Keratinocyte (primary cell): Measurements from ENCODE around the gene A2M. TPM values are rescaled to one million over a fixed set of nuclear protein-coding genes. Genes with fewer than 3 reads are reported as not detected.

Experiments used
- DNase-seq: peaks from one replicate; pipeline ENCODE4 v3.0.0-alpha.2; 2011; ENCODE audit warnings: low read depth, missing footprints, low spot score
- FAIRE-seq: peaks from 2 replicates; lab custom pipeline; 2011; peaks lifted over from hg19 to GRCh38; lab: Jason Lieb, UNC
- H2AFZ ChIP-seq: 2 replicates; pipeline ENCODE4 v1.6.0; 2012; ENCODE audit warnings: low read length, control low read depth, inconsistent platforms; ENCODE audit not compliant: control insufficient read depth
- H3K27ac ChIP-seq: 2 replicates; pipeline ENCODE4 v1.5.1; 2011; ENCODE audit warnings: low read length; ENCODE audit not compliant: control insufficient read depth, insufficient read depth
- H3K27me3 ChIP-seq: 3 replicates; pipeline ENCODE4 v1.6.0; 2011; ENCODE audit warnings: low read length; ENCODE audit not compliant: control insufficient read depth, insufficient read depth; ENCODE audit errors: extremely low read depth
- H3K36me3 ChIP-seq, 2 experiments: 2 replicates in 1 of 2; 3 replicates in 1 of 2; pipeline ENCODE4 v1.5.1; 2011; ENCODE audit warnings: low read length in 2 of 2, mild to moderate bottlenecking in 1 of 2; ENCODE audit not compliant: control insufficient read depth in 2 of 2, insufficient read depth in 2 of 2; ENCODE audit errors: extremely low read depth in 1 of 2
- H3K4me1 ChIP-seq: 3 replicates; pipeline ENCODE4 v1.5.1; 2011; ENCODE audit warnings: low read length; ENCODE audit not compliant: control insufficient read depth, insufficient read depth; ENCODE audit errors: extremely low read depth
- H3K4me2 ChIP-seq: 3 replicates; pipeline ENCODE4 v1.6.0; 2011; ENCODE audit warnings: low read depth, low read length; ENCODE audit not compliant: control insufficient read depth, insufficient read depth; ENCODE audit errors: extremely low read depth
- H3K4me3 ChIP-seq, 3 experiments: fragments of 200-600 bp in 1 of 3; sonication (generic) in 1 of 3; 2 replicates in 2 of 3; 3 replicates in 1 of 3; pipeline ENCODE4 v1.5.1; 2011 to 2016; ENCODE audit warnings: low read length in 3 of 3, mild to moderate bottlenecking in 3 of 3, control low read depth in 2 of 3, inconsistent platforms in 1 of 3, low read depth in 1 of 3, mixed read lengths in 1 of 3, mixed run types in 1 of 3, moderate library complexity in 1 of 3; ENCODE audit not compliant: control insufficient read depth in 2 of 3, insufficient read depth in 2 of 3; ENCODE audit errors: extremely low read depth in 1 of 3
- H3K79me2 ChIP-seq: 2 replicates; pipeline ENCODE4 v1.6.0; 2012; ENCODE audit warnings: low read length; ENCODE audit not compliant: control insufficient read depth, insufficient read depth
- H3K9ac ChIP-seq: 3 replicates; pipeline ENCODE4 v1.6.0; 2011; ENCODE audit warnings: low read length; ENCODE audit not compliant: control insufficient read depth, insufficient read depth; ENCODE audit errors: extremely low read depth
- H3K9me1 ChIP-seq: 3 replicates; pipeline ENCODE4 v1.6.0; 2011; ENCODE audit warnings: low read length; ENCODE audit not compliant: control insufficient read depth, insufficient read depth; ENCODE audit errors: extremely low read depth
- H3K9me3 ChIP-seq: 2 replicates; pipeline ENCODE4 v1.5.1; 2012; ENCODE audit warnings: low read depth, low read length; ENCODE audit not compliant: control insufficient read depth
- H4K20me1 ChIP-seq: 3 replicates; pipeline ENCODE4 v1.6.0; 2011; ENCODE audit warnings: low read length; ENCODE audit not compliant: control insufficient read depth, insufficient read depth; ENCODE audit errors: extremely low read depth
- EZH2 ChIP-seq: IDR thresholded peaks from one replicate; pipeline ENCODE4 v1.6.1; 2012; ENCODE audit warnings: inconsistent platforms, mild to moderate bottlenecking, low read length, moderate library complexity
- dilution Hi-C: fragments of 300-500 bp; cut with MboI; formaldehyde crosslinking; loops from one replicate; pipeline ENCODE4 v1.7.0; 2020; ENCODE audit warnings: low sequenced_read_pairs; ENCODE audit not compliant: extremely low pct_ligation_motif_present
- polyA plus RNA-seq, 5 experiments: library from polyadenylated mRNA; depleted of rRNA in 3 of 5; stranded (reverse) in 3 of 5; stranded (forward) in 1 of 5; unstranded in 1 of 5; fragments of >200 nt; gene quantifications; 1 replicate in 1 of 5; 2 replicates in 3 of 5; 3 replicates in 1 of 5; pipeline versions ENCODE4 v1.2.1 to v1.2.3, GENCODE V29; 2011 to 2012; ENCODE audit warnings: missing spikeins in 2 of 5, low read depth in 1 of 5, low replicate concordance in 1 of 5
- TF ChIP-seq, protein P1 (sequence below), 3 experiments: IDR thresholded peaks in 1 of 3; conservative IDR thresholded peaks in 1 of 3; optimal IDR thresholded peaks in 1 of 3; 2 replicates in 2 of 3; 3 replicates in 1 of 3; pipeline versions ENCODE3 to v1.5.1; 2011; ENCODE audit warnings: low read length in 3 of 3, mild to moderate bottlenecking in 3 of 3, moderate library complexity in 2 of 3, control low read depth in 1 of 3, inconsistent platforms in 1 of 3; ENCODE audit not compliant: insufficient read depth in 2 of 3; ENCODE audit errors: extremely low read depth in 1 of 3

Gene A2M
- polyA plus RNA-seq, 1 donor (not counting 4 experiments of a cell fraction or from before 2014, with no cell fraction given), result 0.49 TPM

- no peaks in the 10 kb centered on the region for H3K4me1 ChIP-seq
- H3K9me3 ChIP-seq, result no peaks in the 10 kb centered on the region
- DNase-seq (no peak), FAIRE-seq (no peak)
- H4K20me1 ChIP-seq, result no peaks in the 10 kb centered on the region
- H3K4me2 ChIP-seq, result no peak overlapping the region
- dilution Hi-C loops, result no loop called here
- H3K36me3 ChIP-seq, result no peaks in the 10 kb centered on the region
- no peaks in the 10 kb centered on the region for H3K27me3 ChIP-seq
- H3K9ac ChIP-seq, result no peak overlapping the region
- H3K27ac ChIP-seq, result no peak overlapping the region
- H2AFZ ChIP-seq, result no peak overlapping the region
- H3K9me1 ChIP-seq, result no peaks in the 10 kb centered on the region
- no peaks in the 10 kb centered on the region for H3K79me2 ChIP-seq
- no peak overlapping the region for H3K4me3 ChIP-seq
- TF ChIP-seq EZH2, result no peak
- TF ChIP-seq, protein P1, sequence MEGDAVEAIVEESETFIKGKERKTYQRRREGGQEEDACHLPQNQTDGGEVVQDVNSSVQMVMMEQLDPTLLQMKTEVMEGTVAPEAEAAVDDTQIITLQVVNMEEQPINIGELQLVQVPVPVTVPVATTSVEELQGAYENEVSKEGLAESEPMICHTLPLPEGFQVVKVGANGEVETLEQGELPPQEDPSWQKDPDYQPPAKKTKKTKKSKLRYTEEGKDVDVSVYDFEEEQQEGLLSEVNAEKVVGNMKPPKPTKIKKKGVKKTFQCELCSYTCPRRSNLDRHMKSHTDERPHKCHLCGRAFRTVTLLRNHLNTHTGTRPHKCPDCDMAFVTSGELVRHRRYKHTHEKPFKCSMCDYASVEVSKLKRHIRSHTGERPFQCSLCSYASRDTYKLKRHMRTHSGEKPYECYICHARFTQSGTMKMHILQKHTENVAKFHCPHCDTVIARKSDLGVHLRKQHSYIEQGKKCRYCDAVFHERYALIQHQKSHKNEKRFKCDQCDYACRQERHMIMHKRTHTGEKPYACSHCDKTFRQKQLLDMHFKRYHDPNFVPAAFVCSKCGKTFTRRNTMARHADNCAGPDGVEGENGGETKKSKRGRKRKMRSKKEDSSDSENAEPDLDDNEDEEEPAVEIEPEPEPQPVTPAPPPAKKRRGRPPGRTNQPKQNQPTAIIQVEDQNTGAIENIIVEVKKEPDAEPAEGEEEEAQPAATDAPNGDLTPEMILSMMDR (optimal IDR thresholded peaks at IDR 0.05 in 1 of 3, IDR thresholded peaks at IDR 0.05 in 1 of 3, conservative IDR thresholded peaks at IDR 0.05 in 1 of 3; ENCODE audit: extremely low read depth in 1 of 3, insufficient read depth in 2 of 3, low read length in 3 of 3), result no peak
These were observed 74.4 kb downstream of the A2M start for GRCh38 chr12:9041321-9041720.

DNA sequence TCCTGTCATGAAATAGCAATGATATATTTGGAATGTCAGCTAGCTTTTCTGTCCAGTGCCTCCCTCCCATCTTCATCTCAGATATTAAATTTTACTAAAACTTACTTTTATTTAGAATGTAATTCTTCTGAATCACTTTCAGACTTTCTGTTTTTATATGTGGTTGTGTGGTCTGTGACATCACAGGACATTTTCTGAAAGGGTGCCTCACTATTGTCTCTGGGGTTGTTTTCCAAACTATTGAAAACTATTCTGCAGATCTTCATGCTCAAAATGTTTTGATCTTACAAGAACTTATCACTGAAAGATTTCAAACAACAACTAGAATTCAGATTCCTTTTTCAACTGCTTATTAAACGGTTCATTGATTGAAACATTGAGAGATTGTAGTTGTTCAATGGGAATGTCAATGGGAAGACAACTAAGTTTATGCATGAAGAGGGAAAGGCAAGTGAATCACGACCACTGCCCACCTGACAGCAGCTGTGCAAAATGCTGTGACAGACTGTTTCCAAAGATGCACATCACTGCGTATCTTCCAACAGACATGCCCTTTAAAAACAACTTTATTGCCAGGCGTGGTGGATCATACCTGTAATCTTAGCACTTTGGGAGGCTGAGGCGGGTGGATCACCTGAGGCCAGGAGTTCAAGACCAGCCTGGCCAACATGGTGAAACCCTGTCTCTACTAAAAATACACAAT lies 75.1 kb downstream of the A2M start:
- no peak overlapping the region for H3K4me3 ChIP-seq
- no peak for FAIRE-seq
- no peak overlapping the region for H3K9ac ChIP-seq
- H3K4me2 ChIP-seq, result no peak overlapping the region
- no peak overlapping the region for H2AFZ ChIP-seq
- DNase-seq, result no peak
- no peaks in the 10 kb centered on the region for H3K9me3 ChIP-seq
- no peak for TF ChIP-seq EZH2
- TF ChIP-seq, protein P1 (optimal IDR thresholded peaks at IDR 0.05 in 1 of 3, IDR thresholded peaks at IDR 0.05 in 1 of 3, conservative IDR thresholded peaks at IDR 0.05 in 1 of 3; ENCODE audit: extremely low read depth in 1 of 3, insufficient read depth in 2 of 3, low read length in 3 of 3), result no peak
- H3K79me2 ChIP-seq, result no peaks in the 10 kb centered on the region
- no peaks in the 10 kb centered on the region for H3K36me3 ChIP-seq
- no peaks in the 10 kb centered on the region for H3K9me1 ChIP-seq
- no peaks in the 10 kb centered on the region for H3K4me1 ChIP-seq
- no peaks in the 10 kb centered on the region for H3K27me3 ChIP-seq
- no peaks in the 10 kb centered on the region for H4K20me1 ChIP-seq
- dilution Hi-C loops, result no loop called here
- no peak overlapping the region for H3K27ac ChIP-seq
